H1 (cell line): ENCODE data around the gene PFKM. TPM values are rescaled to one million over a fixed set of nuclear protein-coding genes. Genes with fewer than 3 reads are reported as not detected.
A peak's percentile ranks its signal among the peaks of the same experiment; 100 is the strongest.

ENCODE experiments used
- CTCF ChIA-PET: fragments of 300-600 bp; sonication (Branson Sonifier 250); formaldehyde crosslinking; loops from one replicate; lab custom pipeline; 2021; ENCODE audit not compliant: partially characterized antibody; lab: Charles Lee
- POLR2A ChIA-PET: fragments of 300-600 bp; sonication (Branson Sonifier 250); formaldehyde crosslinking; loops from one replicate; lab custom pipeline; 2021; ENCODE audit warnings: inconsistent platforms; ENCODE audit not compliant: partially characterized antibody; lab: Charles Lee
- DNase-seq, 2 experiments: peaks; one replicate each; pipeline versions ENCODE4 v3.0.0 to v3.0.0-alpha.2; 2010 to 2022; ENCODE audit warnings: low spot score in 2 of 2, low read depth in 1 of 2, mixed read lengths in 1 of 2
- FAIRE-seq: peaks from 2 replicates; lab custom pipeline; 2011; peaks lifted over from hg19 to GRCh38; lab: Jason Lieb, UNC
- H2AFZ ChIP-seq: 2 replicates; pipeline ENCODE4 v1.8.1; 2012; ENCODE audit warnings: low read length, inconsistent platforms
- H2AK5ac ChIP-seq: 2 replicates; pipeline ENCODE4 v1.6.1; 2013; ENCODE audit warnings: low read depth, low read length
- H2BK120ac ChIP-seq: replicated peaks from 2 replicates; pipeline ENCODE3; 2013; ENCODE audit warnings: low read depth, low read length, inconsistent platforms
- H2BK12ac ChIP-seq: 2 replicates; pipeline ENCODE4 v1.6.1; 2013; ENCODE audit warnings: low read depth, low read length
- H2BK15ac ChIP-seq: 2 replicates; pipeline ENCODE4 v1.6.1; 2013; ENCODE audit warnings: low read length
- H2BK20ac ChIP-seq: 2 replicates; pipeline ENCODE4 v1.6.1; 2013; ENCODE audit warnings: low read length
- H2BK5ac ChIP-seq: 2 replicates; pipeline ENCODE4 v1.6.1; 2013; ENCODE audit warnings: low read depth, low read length
- H3K14ac ChIP-seq: 2 replicates; pipeline ENCODE4 v1.6.1; 2013; ENCODE audit warnings: inconsistent platforms; ENCODE audit not compliant: insufficient read length
- H3K18ac ChIP-seq: 2 replicates; pipeline ENCODE4 v1.6.1; 2013; ENCODE audit warnings: low read length; ENCODE audit errors: extremely low read depth
- H3K23ac ChIP-seq: 2 replicates; pipeline ENCODE4 v1.6.1; 2013; ENCODE audit warnings: inconsistent platforms; ENCODE audit not compliant: insufficient read length
- H3K23me2 ChIP-seq: 2 replicates; pipeline ENCODE4 v1.6.1; 2013; ENCODE audit warnings: low read depth, low read length
- H3K27ac ChIP-seq: 2 replicates; pipeline ENCODE4 v1.6.1; 2011; ENCODE audit warnings: low read depth, low read length, inconsistent platforms
- H3K27me3 ChIP-seq, 4 experiments: replicated peaks in 1 of 4; 1 replicate in 1 of 4; 2 replicates in 3 of 4; pipeline versions ENCODE4 v1.6.1 to v1.8.1; 2011 to 2013; ENCODE audit warnings: low read length in 3 of 4, mild to moderate bottlenecking in 3 of 4, inconsistent platforms in 2 of 4, mixed read lengths in 2 of 4, moderate library complexity in 1 of 4; ENCODE audit not compliant: control insufficient read depth in 3 of 4, insufficient read depth in 3 of 4; ENCODE audit errors: extremely low read depth in 1 of 4
- H3K36me3 ChIP-seq, 4 experiments: 2 replicates each; pipeline versions ENCODE4 v1.6.1 to v1.8.1; 2011 to 2013; ENCODE audit warnings: mild to moderate bottlenecking in 4 of 4, low read length in 3 of 4, moderate library complexity in 2 of 4, control low read depth in 1 of 4, inconsistent platforms in 1 of 4; ENCODE audit not compliant: insufficient read depth in 4 of 4, control insufficient read depth in 2 of 4
- H3K4ac ChIP-seq: replicated peaks from 2 replicates; pipeline ENCODE3; 2013; ENCODE audit warnings: low read length, low read depth, mixed read lengths, inconsistent platforms; ENCODE audit not compliant: insufficient read length
- H3K4me1 ChIP-seq, 4 experiments: replicated peaks in 1 of 4; 1 replicate in 1 of 4; 2 replicates in 3 of 4; pipeline versions ENCODE4 v1.6.1 to v1.8.1; 2011 to 2013; ENCODE audit warnings: low read length in 3 of 4, inconsistent platforms in 2 of 4, mixed read lengths in 1 of 4; ENCODE audit not compliant: insufficient read depth in 4 of 4, control insufficient read depth in 3 of 4
- H3K4me2 ChIP-seq, 2 experiments: 2 replicates each; pipeline versions ENCODE4 v1.6.1 to v1.8.1; 2011 to 2013; ENCODE audit warnings: low read depth in 2 of 2, low read length in 2 of 2, control low read depth in 1 of 2, inconsistent platforms in 1 of 2, mild to moderate bottlenecking in 1 of 2; ENCODE audit not compliant: insufficient read depth in 1 of 2
- H3K4me3 ChIP-seq, 4 experiments: fragments of 200-600, 300-600 bp in 1 of 4; sonication (generic), shearing (Covaris generic), sonication (Bioruptor Twin) in 1 of 4; 2 replicates each; pipeline versions ENCODE4 v1.5.1 to v1.8.1; 2011 to 2016; ENCODE audit warnings: low read length in 4 of 4, low read depth in 3 of 4, control low read depth in 2 of 4, inconsistent platforms in 2 of 4, mild to moderate bottlenecking in 2 of 4, mixed read lengths in 1 of 4, moderate library complexity in 1 of 4; ENCODE audit not compliant: insufficient read depth in 2 of 4; ENCODE audit errors: extremely low read depth in 1 of 4
- H3K56ac ChIP-seq: replicated peaks from 2 replicates; pipeline ENCODE3; 2013; ENCODE audit warnings: low read depth, mild to moderate bottlenecking, mixed read lengths, low read length, inconsistent platforms; ENCODE audit not compliant: insufficient read length
- H3K79me1 ChIP-seq: 2 replicates; pipeline ENCODE4 v1.6.1; 2013; ENCODE audit warnings: low read depth, low read length, control low read depth
- H3K79me2 ChIP-seq, 2 experiments: 2 replicates each; pipeline versions ENCODE4 v1.6.1 to v1.8.1; 2012 to 2013; ENCODE audit warnings: low read length in 2 of 2, mild to moderate bottlenecking in 2 of 2, inconsistent platforms in 1 of 2; ENCODE audit not compliant: insufficient read depth in 2 of 2, control insufficient read depth in 1 of 2
- H3K9ac ChIP-seq, 4 experiments: replicated peaks in 1 of 4; 1 replicate in 1 of 4; 2 replicates in 3 of 4; pipeline versions ENCODE4 v1.6.1 to v1.8.1; 2011 to 2013; ENCODE audit warnings: low read depth in 3 of 4, low read length in 3 of 4, control low read depth in 2 of 4, mild to moderate bottlenecking in 2 of 4, moderate library complexity in 2 of 4, inconsistent platforms in 1 of 4; ENCODE audit errors: extremely low read depth in 1 of 4
- H3K9me3 ChIP-seq, 2 experiments: 2 replicates each; pipeline versions ENCODE4 v1.6.1 to v1.8.1; 2012 to 2013; ENCODE audit warnings: mild to moderate bottlenecking in 2 of 2, moderate library complexity in 2 of 2, control low read depth in 1 of 2, inconsistent platforms in 1 of 2, low read depth in 1 of 2, low read length in 1 of 2, mixed read lengths in 1 of 2; ENCODE audit not compliant: insufficient read depth in 2 of 2
- H4K20me1 ChIP-seq, 2 experiments: replicated peaks in 1 of 2; 2 replicates each; pipeline versions ENCODE3 to v1.8.1; 2011 to 2013; ENCODE audit warnings: inconsistent platforms in 2 of 2, low read length in 2 of 2, mild to moderate bottlenecking in 1 of 2; ENCODE audit not compliant: insufficient read depth in 2 of 2, control insufficient read depth in 1 of 2
- H4K5ac ChIP-seq: 2 replicates; pipeline ENCODE4 v1.6.1; 2013; ENCODE audit warnings: low read length, low read depth, mixed read lengths, inconsistent platforms; ENCODE audit not compliant: insufficient read length
- H4K8ac ChIP-seq: 2 replicates; pipeline ENCODE4 v1.8.0; 2013; ENCODE audit warnings: mild to moderate bottlenecking, moderate library complexity, low read length, inconsistent platforms; ENCODE audit not compliant: insufficient read depth; ENCODE audit errors: extremely low read depth
- H4K91ac ChIP-seq: replicated peaks from 2 replicates; pipeline ENCODE3; 2013; ENCODE audit warnings: low read length, mixed read lengths, inconsistent platforms; ENCODE audit not compliant: insufficient read length
- CBX8 ChIP-seq: fragments of 300-800, 300-1000 bp; sonication (generic); IDR thresholded peaks from 2 replicates; pipeline ENCODE4 v1.7.1; 2016; ENCODE audit warnings: low read depth, low read length, borderline replicate concordance
- CHD1 ChIP-seq: IDR thresholded peaks from 2 replicates; pipeline ENCODE4 v1.6.1; 2012; ENCODE audit warnings: low read depth, low read length, improper control_type of control experiment
- EZH2 ChIP-seq: fragments of 200-600 bp; sonication (generic); IDR thresholded peaks from 2 replicates; pipeline ENCODE4 v1.7.1; 2012; ENCODE audit warnings: low read depth, mild to moderate bottlenecking, moderate library complexity, low read length, inconsistent platforms; ENCODE audit not compliant: severe bottlenecking
- GABPA ChIP-seq: IDR thresholded peaks from 2 replicates; pipeline ENCODE4 v1.6.1; 2011; ENCODE audit warnings: mild to moderate bottlenecking, low read length, moderate library complexity, borderline replicate concordance; ENCODE audit not compliant: insufficient read depth
- KDM4A ChIP-seq: IDR thresholded peaks from one replicate; pipeline ENCODE4 v1.7.1; 2012; ENCODE audit warnings: low read depth, mild to moderate bottlenecking, moderate library complexity, low read length, inconsistent platforms; ENCODE audit not compliant: severe bottlenecking
- SUZ12 ChIP-seq: fragments of 200-600 bp; sonication (generic); IDR thresholded peaks from 2 replicates; pipeline ENCODE4 v1.6.1; 2012; ENCODE audit warnings: mild to moderate bottlenecking, inconsistent platforms, low read length, moderate library complexity, mixed read lengths
- WGBS, 2 experiments: shearing (Covaris generic) in 1 of 2; methylation state at CpG; one replicate each; pipeline versions ENCODE4 v1.1.6 to v1.1.7; 2013 to 2015; ENCODE audit warnings: low lambda C conversion rate in 2 of 2, mixed read lengths in 2 of 2, inconsistent platforms in 1 of 2, low coverage in 1 of 2, missing lambda C conversion rate in 1 of 2; ENCODE audit not compliant: insufficient replicate concordance in 2 of 2, insufficient coverage in 1 of 2, insufficient read length in 1 of 2; ENCODE audit errors: extremely low coverage in 1 of 2, missing lambda C conversion rate in 1 of 2; 5-methylcytosine and 5-hydroxymethylcytosine counted together
- polyA plus RNA-seq, 7 experiments: library from polyadenylated mRNA; depleted of rRNA in 3 of 7; stranded (reverse) in 5 of 7; unstranded in 2 of 7; fragments of >200 nt in 5 of 7; fragments of 200-250 nt in 2 of 7; gene quantifications; 1 replicate in 5 of 7; 2 replicates in 1 of 7; 4 replicates in 1 of 7; pipeline versions ENCODE4 v1.2.1 to v1.2.3, GENCODE V29; 2011 to 2013; ENCODE audit warnings: missing spikeins in 2 of 7, mixed read lengths in 2 of 7
- total RNA-seq: library from RNA; stranded (reverse); fragmentation: NEBNext Ultra II Directional; extraction: Animal tissue kit (Norgen Biotek cat#: 25700); gene quantifications from 2 replicates; pipeline ENCODE4 v1.2.1, GENCODE V29; 2021

PFKM gene
- total and polyA plus RNA-seq, 2 of the 8 experiments (the other 6 are each of a cell fraction or from before 2014, with no cell fraction given): 62.6 to 106 TPM

- peak overlapping the region; percentile 35 to 80 (median 72) for H3K4me3 ChIP-seq
- DNase-seq: no peak
- WGBS, 2 experiments: 1% methylated on average over 17 of the region's 20 CpGs; no CpG with 5 or more reads in 1 of the 2 experiments
- no peak overlapping the region for H2AK5ac ChIP-seq
- peaks cover 6 to 20% (median 11%) of the 10 kb centered on the region in 4 experiments; a peak in 6 of 7 replicates for H3K4me1 ChIP-seq
- H3K36me3 ChIP-seq: no peaks in the 10 kb centered on the region
- H3K4ac ChIP-seq: no peak overlapping the region
- H4K20me1 ChIP-seq: no peaks in the 10 kb centered on the region
- no peak overlapping the region for H3K23ac ChIP-seq
- H3K9me3 ChIP-seq: no peaks in the 10 kb centered on the region; a peak in 1 of 4 replicates
- H3K56ac ChIP-seq: no peak overlapping the region
- H4K8ac ChIP-seq: 0 out of 2 replicates have a peak overlapping the region, but pooled peaks have one; percentile 9
- no peak overlapping the region for H2BK15ac ChIP-seq
- no peaks in the 10 kb centered on the region for H3K79me2 ChIP-seq
- no peak for FAIRE-seq
- H3K27me3 ChIP-seq: peaks cover 8 to 39% (median 25%) of the 10 kb centered on the region in 4 experiments
- peak overlapping the region; percentile 94 to 97 for H3K4me2 ChIP-seq
- no peak overlapping the region for H2BK12ac ChIP-seq
- no peak overlapping the region for H3K9ac ChIP-seq
- H3K18ac ChIP-seq: no peak overlapping the region
- H3K14ac ChIP-seq: no peak overlapping the region
- no peaks in the 10 kb centered on the region for H3K79me1 ChIP-seq
- peak overlapping the region; percentile 96; the same call in 1 of the 2 replicates for H2AFZ ChIP-seq
- no peak overlapping the region for H4K91ac ChIP-seq
- ChIA-PET POLR2A (interaction anchor here (0.6 to 1.5 kb wide), 7 partner anchors 11 to 224 kb away, joined by 3 to 8 read pairs (median 3); partner anchors contain the start of gene ASB8), CTCF (interaction anchor here (0.6 to 6.5 kb wide), 6 partner anchors 14 to 434 kb away, joined by 3 to 63 read pairs (median 4); partner anchors contain the start of gene VDR)
- H2BK20ac ChIP-seq: no peak overlapping the region
- no peak overlapping the region for H2BK120ac ChIP-seq
- H4K5ac ChIP-seq: no peak overlapping the region
- TF ChIP-seq CBX8 (no peak), EZH2 (peak; percentile 76), SUZ12 (peak; percentile 83), CHD1 (no peak), GABPA (no peak), KDM4A (peak; percentile 18)
- H2BK5ac ChIP-seq: no peak overlapping the region
- no peak overlapping the region for H3K27ac ChIP-seq
- H3K23me2 ChIP-seq: peaks cover 14% of the 10 kb centered on the region; the same call in 1 of the 2 replicates
Measured at GRCh38 chr12:48184549-48184922, 65.4 kb downstream of the PFKM start.
